Measurements from ENCODE around the gene PAX5.

The PAX5 gene

DNA sequence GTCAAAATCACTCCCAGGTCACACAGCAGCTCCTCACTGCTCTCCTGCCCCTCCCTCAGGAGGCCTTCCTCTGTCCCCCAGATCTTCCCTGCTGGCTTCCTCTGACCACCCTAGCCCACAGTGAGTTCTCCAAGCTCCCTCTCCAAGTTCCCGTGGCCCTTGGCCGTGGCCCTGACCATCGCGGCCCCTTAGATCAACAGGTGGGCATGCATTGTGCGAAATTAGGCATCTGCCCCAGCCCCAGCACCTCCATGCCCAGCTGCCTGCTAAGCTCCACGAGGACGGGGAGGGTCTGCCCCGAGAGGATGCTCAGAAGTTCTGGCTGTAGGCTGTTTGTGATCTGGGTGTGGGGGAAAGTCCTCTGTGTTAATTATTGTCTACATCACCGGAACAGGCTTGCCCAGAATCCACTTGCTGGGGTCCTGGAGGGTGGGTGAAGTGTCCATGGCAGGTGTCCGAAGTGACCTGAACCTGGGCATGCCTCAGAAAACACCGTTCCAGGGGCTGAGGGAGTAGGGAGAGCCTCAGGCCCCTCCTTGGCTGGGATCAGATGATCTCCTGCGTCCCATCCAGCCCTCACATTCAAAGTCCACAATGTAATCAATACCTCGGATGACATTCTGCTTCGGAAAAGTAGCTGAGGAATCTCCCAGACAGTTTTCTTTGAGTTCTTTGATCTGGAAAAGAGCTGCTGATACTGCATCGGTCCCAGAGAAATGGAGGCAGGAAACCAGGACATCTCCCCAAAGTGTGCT is 194.8 kb downstream of the PAX5 start:
- TF ChIP-seq POLR2AphosphoS5 (IDR thresholded peaks at IDR 0.05; ENCODE audit: low read depth, low read length) (no peak), SIN3A (IDR thresholded peaks at IDR 0.05; ENCODE audit: borderline replicate concordance, insufficient read depth, low read length) (no peak)
- TF ChIP-seq, protein P1, sequence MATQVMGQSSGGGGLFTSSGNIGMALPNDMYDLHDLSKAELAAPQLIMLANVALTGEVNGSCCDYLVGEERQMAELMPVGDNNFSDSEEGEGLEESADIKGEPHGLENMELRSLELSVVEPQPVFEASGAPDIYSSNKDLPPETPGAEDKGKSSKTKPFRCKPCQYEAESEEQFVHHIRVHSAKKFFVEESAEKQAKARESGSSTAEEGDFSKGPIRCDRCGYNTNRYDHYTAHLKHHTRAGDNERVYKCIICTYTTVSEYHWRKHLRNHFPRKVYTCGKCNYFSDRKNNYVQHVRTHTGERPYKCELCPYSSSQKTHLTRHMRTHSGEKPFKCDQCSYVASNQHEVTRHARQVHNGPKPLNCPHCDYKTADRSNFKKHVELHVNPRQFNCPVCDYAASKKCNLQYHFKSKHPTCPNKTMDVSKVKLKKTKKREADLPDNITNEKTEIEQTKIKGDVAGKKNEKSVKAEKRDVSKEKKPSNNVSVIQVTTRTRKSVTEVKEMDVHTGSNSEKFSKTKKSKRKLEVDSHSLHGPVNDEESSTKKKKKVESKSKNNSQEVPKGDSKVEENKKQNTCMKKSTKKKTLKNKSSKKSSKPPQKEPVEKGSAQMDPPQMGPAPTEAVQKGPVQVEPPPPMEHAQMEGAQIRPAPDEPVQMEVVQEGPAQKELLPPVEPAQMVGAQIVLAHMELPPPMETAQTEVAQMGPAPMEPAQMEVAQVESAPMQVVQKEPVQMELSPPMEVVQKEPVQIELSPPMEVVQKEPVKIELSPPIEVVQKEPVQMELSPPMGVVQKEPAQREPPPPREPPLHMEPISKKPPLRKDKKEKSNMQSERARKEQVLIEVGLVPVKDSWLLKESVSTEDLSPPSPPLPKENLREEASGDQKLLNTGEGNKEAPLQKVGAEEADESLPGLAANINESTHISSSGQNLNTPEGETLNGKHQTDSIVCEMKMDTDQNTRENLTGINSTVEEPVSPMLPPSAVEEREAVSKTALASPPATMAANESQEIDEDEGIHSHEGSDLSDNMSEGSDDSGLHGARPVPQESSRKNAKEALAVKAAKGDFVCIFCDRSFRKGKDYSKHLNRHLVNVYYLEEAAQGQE (IDR thresholded peaks at IDR 0.05; ENCODE audit: insufficient read depth in 1 of 2, low read depth in 2 of 2, low read length in 2 of 2), result no peak

DNA sequence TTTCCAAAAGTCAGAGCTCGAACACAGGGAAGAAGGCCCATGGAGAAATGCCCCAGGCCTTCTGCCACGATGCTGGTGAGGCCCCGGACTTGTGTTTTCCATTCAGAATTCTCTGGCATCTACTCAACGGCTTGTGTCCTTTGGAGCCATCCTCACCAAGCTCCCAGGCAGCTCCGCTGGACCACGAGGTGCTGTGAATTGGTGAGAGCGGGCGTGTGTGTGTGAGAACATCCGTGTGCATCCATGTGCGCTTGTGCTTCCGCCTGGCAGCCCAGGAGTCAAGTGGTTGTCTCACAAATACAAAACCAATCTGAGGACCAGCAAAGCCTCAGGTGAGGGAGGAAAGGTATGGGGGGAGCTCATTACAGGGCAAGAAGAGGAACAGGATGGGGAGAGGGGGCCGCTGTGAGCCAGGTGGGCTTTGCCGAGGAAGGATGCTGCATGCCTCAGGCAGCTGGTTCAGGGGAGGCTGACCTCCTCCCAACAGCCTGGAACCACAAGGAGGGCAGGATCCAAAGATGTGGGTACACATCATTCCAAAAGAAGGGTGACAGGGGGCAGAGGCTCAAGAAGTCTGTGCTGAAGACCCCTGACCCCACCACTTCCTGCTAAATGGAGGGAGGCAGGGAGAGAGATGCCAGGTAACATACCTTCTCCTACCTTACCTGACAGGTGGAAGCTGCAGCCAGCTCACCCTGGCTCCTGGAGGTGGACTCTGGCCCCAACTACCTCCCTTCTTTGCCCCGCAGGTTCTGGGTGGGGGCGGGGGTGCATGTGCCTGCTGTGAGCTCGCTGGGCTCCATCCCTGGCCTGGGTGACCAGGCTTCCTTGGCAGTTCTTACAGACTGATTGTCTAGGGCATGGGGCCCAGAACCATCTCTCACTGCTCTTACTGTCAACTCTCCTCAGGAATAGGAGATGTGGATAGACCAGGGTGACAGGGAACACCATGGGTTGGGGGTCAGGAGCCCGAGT is 196.3 kb downstream of the PAX5 start:
- TF ChIP-seq FOXP2 (optimal IDR thresholded peaks at IDR 0.05; ENCODE audit: borderline replicate concordance, extremely low read depth, extremely low read length, insufficient read depth) (no peak), SIN3A (IDR thresholded peaks at IDR 0.05; ENCODE audit: borderline replicate concordance, insufficient read depth, low read length) (no peak), POLR2AphosphoS5 (IDR thresholded peaks at IDR 0.05; ENCODE audit: low read depth, low read length) (no peak), TAF1 (IDR thresholded peaks at IDR 0.05; ENCODE audit: borderline replicate concordance, insufficient read depth, low read length) (no peak)
- TF ChIP-seq, protein P1 (IDR thresholded peaks at IDR 0.05; ENCODE audit: insufficient read depth in 1 of 2, low read depth in 2 of 2, low read length in 2 of 2), result no peak

DNA sequence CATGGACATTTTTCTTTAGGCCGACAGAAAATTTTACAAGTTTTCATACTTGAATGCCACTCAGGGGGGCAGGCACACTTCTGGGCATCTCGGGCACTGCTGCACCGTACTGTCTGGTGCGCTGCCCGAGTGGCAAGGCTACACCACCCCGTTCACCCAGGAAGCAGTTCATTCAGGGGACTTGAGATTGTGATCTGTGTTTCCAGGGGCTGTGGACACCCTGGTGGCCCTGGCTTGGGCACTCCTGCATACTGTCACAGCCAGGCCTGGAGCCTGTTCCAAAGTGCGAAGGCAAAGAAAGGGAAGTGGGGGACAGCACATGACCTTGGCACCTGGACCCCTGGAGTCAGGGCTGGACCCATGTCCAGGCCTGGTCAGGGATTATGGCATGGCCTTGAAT is 197.6 kb downstream of the PAX5 start:
- TF ChIP-seq, protein P1 (IDR thresholded peaks at IDR 0.05; ENCODE audit: insufficient read depth in 1 of 2, low read depth in 2 of 2, low read length in 2 of 2), result no peak
- TF ChIP-seq FOXP2 (optimal IDR thresholded peaks at IDR 0.05; ENCODE audit: borderline replicate concordance, extremely low read depth, extremely low read length, insufficient read depth), result no peak
- TF ChIP-seq TAF1 (IDR thresholded peaks at IDR 0.05; ENCODE audit: borderline replicate concordance, insufficient read depth, low read length), result no peak
- no peak for TF ChIP-seq POLR2AphosphoS5 (IDR thresholded peaks at IDR 0.05; ENCODE audit: low read depth, low read length)
- TF ChIP-seq SIN3A (IDR thresholded peaks at IDR 0.05; ENCODE audit: borderline replicate concordance, insufficient read depth, low read length), result no peak

DNA sequence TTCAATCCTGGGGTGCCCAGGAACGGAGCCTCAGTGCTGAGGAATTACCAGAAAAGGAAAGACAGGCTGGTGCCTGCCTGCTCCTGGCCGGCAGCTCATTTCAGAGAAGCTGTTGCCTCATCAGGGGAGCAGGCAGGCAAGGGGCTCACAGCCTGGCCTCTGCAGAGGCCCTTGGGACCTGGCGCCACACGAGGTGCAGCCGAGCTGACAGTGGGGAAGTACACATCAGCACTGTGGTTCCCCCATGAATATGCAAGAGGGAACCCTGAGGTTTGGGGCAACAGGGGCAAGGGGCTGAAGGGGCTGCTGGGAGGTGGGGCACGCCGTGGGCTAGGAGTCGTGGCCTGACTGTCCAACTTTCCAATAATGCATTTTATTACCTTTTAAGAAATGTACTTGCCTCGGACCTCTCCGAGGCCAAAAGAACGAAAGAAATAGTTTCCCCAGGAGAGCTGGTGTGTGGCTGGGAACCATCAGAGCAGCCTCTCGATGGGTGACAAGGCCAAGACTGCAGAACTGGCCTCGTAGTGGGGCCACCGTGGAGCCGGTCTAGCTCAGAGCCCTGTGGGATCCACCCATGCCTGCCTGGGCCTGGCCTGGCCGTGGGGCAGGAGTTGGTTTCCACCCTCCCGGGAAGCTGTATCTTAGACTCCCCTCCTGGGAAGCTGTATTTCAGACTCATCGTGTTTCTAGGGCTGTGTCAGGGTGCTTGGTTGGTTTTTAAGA is 198.6 kb downstream of the PAX5 start:
- TF ChIP-seq POLR2AphosphoS5 (IDR thresholded peaks at IDR 0.05; ENCODE audit: low read depth, low read length) (no peak), SIN3A (IDR thresholded peaks at IDR 0.05; ENCODE audit: borderline replicate concordance, insufficient read depth, low read length) (no peak), FOXP2 (optimal IDR thresholded peaks at IDR 0.05; ENCODE audit: borderline replicate concordance, extremely low read depth, extremely low read length, insufficient read depth) (no peak), TAF1 (IDR thresholded peaks at IDR 0.05; ENCODE audit: borderline replicate concordance, insufficient read depth, low read length) (no peak)
- TF ChIP-seq, protein P1 (IDR thresholded peaks at IDR 0.05; ENCODE audit: insufficient read depth in 1 of 2, low read depth in 2 of 2, low read length in 2 of 2), result no peak

Data from PFSK-1 (cell line).